HG03097 (cell line): ENCODE measurements around the gene WDR77.

Experiments
- ATAC-seq: cut with Tn5 transposase; IDR thresholded peaks from one replicate; pipeline ENCODE4 v1.9.1; 2021; ENCODE audit not compliant: unreplicated experiment, low FRiP score

WDR77 gene

DNA sequence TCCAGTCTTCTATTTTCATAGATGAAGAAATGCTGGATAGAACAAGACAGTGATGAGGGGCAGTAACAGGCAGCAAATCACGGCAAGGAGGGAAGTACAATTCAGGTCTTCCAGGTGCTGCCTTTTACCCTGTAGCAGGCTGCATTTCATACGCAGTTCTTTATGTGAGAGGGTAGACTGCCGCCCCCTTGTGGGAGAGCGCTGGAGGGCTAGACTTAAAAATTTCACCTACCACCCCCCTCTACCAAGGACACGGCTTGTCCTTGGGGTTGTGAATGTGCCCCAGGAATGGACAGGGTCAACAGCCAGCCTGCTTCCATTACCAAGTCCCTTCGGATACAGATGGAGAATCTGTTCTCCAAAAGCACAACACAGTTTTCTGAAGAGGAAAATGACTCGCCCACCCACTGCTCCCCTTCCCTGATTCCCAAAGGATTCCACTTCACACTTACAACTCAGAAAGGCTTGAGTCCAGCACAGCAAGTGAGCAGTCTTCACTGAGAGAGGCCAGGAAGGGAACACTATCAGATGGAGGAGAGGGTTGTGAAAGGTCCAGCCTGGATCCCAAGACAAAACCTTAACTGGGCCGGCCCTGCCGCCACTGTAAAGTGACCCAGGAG lies 7.4 kb downstream of the WDR77 start:
- ATAC-seq = no peak

DNA sequence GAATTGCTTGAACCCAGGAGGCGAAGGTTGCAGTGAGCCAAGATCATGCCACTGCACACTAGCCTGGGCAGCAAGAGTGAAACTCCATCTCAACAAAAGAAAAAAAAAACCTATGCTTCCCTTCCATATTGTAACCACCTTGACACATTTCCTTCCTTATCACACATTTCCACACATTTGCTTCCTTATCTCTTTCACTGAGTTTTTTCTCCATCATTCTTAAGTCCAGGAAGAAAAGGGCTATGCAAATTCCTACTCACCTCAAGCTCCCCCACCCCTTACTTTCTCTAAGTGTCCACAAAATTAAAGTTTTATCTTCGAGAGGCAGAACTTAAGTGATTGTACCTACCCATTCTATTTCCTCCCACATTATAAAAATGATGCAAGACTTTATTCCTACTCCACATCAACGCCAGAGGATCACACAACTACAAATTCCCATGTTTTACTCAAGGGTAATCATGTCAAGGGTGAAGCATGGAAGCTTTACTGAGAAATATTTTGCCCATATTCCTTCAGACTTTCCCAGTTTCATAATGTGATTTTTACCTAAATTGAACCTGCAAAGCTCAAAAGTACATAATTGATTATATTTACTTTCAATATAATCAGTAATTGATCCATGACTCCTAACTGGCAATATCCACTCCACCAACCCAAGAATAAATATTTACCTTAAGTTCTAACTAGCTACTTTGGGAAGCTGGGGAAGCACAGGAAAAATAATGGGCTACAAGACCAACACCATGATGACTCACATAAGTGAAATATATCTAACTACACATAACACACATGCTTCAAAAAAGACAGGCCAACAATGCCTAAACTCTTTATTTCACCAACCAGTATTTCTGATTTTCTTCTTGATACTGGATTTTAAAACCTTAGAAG lies 9.3 kb downstream of the WDR77 start:
- no peak for ATAC-seq

DNA sequence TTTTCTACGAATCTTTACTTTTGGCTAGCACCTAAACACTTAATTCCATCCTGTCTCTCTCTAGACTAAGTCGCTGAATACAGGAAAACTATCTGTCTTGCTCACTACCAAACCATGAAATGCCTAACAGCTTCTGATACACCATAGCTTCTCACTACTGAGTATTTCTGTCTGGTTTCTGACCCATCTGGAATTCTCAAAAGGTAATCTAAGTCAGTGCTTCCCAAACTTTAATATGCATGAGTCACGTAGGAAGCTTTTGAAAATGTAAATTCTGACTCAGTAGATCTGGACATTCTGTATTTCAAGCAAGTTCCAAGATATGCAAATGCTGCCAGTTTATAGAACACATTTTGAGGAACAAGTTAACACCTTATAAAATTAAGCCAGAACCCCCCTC lies 12.3 kb downstream of the WDR77 start:
- ATAC-seq = no peak

DNA sequence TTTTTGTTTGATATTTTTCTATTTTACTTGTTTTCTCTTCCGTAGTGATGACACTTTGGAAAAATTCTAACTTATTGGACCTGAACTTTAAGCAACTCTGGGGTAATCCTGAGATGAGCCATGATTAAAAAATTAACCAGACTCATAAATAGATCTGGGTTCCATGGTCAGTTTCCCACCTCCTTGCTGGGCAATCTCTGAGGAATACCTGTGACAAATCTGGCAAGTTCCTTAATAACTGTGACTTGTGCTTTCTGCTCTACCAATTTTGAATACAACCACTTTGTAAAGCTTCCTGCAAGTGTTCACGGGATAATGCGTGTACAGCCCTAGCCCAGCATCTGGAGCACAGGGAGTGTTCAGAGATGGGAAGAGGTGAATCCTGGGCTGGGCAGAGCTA lies 24.8 kb downstream of the WDR77 start:
- no peak for ATAC-seq

DNA sequence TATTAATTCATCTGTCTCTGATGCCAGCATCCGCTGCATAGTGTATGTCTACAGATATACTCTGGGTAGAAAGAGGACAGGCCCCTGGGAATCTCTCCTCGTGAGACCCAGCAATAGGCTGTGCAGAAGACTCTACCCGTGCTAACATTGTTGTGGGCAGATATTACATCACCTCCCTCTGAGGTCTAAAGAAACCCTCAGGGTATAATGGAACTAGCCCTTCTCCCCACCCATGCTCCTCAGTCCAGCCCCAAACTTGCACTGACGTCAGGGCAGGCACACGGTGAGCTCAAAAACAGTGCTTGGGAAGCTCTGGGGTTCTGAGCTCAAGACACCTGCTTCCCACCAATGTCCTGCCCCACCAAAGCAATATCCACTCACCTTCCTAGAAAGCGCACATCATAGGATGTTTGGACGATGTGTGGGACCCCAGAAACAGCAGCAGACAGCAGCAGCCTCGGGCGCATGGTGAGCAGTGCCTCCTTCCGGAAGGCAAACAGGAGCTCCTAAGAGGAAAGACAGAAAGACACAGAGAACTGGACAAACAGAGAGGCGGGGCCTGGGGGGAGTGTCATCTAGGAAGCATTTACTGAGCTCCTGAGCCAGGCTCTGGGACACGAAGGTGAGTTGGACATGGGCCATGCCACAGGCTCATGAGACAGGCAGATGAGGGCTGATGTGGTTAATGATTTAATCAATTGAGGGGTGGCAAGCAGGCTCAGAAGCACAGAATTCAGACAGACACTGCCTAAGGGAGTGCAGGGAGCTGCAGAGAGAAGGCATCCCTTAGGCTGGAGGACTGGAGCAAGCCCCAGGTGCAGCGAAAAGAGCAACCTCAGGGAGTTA lies 26.3 kb downstream of the WDR77 start:
- no peak for ATAC-seq

DNA sequence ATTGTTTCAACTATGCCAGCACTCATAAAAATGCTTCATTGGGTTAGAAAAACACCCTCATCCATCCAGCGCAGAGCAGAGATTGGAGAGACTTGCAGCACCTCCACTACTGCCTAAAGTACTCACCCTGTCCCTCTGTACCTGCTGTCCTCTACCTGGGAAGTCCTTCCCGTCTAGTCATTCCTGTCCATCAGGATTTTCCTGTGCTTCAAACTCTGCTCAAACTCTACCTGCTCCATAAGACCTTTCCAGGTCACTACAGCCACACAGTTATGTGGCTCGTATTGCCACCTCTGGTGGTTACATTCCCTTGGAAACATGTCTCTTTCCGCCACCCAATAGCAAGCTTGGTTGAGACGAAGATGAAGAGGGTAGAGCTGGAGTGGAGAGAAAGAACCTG lies 28.7 kb downstream of the WDR77 start:
- no peak for ATAC-seq

DNA sequence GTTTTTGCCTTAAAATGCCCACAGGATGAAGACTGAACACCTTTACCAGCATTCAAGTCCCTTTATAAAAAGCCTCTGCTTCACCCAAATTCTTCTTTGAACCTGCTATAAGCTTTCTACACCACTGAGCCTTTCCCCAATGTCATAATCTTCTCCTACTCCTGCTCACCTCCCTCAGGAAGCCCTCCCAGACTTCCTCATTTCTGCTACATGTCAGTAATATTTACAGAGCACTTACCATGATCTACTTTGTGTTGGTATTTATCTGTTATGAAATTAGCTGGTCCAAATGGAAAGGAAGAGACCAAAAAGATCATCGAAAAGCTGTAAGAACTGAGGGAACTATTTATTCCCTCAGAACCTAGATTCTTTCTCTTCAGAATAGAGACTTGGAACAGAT lies 30.0 kb downstream of the WDR77 start:
- no peak for ATAC-seq

DNA sequence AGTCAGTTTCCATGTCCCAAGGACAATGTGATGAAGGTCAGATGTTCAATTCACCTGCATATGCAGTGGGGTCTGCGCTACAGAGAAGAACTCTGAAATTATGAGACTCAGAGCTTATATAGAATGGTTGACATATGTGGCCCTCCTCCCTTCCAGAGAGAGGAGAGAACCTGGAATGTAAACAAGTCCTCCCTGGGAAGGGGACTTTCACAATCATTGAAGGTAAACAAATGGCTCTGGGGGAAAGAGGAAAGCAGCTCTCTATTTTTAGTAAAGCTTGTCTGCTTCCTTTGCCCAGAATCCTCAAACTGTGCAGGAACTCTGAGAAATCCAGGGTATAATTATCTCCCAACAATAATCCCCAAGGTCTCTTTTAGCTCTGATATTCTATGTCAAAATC lies 31.3 kb downstream of the WDR77 start:
- no peak for ATAC-seq

DNA sequence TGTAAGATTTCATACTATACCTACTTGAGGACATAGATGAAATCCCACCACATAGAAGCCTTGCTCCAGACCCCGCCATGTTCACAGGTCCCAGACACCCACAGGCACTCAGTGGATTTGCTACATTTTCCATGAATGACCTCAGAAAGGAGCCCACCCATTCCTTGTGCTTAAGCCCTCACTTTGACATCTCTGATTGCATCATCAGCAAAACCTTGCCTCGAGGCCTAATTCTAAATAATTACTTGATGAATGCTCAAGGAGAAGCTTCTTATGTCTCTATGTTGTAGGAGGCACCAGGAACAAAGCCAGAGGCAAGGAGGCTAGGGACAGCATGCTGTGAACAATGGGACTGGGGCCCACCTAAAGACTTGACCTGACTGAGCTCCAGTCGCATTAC lies 33.6 kb downstream of the WDR77 start:
- no peak for ATAC-seq

DNA sequence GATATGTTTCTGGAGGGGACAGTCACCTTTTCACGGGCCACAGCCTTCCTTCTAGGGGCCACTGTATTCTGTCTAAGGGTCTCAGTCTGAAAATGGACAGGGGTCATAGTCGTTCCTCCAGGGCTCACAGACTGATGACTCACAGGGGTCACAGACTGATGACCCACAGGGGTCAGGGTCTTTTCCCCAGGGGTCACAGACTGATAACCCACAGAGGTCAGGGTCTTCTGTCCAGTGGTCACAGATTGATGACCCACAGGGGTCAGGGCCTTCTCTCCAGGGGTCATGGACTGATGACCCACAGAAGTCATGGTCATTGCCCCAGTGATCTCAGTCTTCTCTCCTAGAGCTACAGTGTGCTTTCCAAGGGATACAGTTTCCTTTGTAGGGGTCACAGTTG lies 34.3 kb downstream of the WDR77 start:
- ATAC-seq = no peak

DNA sequence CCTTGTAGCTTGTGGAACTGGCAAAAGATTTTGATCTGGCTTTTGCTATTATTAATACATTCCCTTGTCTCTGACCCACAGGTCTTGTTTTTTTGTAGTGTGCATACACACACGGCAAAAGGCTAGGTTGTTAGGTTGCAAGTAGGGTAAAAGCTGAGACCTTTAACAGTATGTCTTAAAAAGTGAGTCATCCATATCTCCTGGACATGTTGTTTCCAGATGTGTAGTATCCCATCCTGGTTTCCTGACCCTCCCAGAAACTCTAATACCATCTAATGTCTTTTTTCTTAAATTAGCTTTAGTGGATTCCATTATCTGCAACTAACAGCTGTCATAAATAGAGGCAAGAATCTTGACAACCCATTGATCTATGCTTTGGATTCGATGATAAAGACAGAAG lies 36.2 kb downstream of the WDR77 start:
- ATAC-seq = no peak

DNA sequence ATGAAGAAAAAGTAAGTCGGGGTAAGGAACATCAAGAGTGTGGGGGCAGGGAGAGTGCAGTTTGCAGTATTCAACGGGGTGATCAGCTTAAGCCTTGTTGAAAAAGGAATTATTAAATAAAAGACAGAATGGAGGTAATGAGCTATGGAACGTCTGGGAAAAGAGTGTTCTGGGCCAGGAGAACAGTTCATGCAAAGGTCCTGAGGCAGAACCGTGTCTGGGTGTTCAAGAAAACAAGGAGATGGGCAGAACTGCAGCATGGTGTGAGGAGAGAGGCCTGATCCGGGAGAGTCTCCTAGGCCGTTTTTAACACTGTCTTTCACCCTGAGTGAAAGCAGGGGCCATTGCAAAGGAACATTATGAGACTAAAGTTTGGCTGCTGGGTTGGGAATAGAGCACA lies 41.8 kb downstream of the WDR77 start:
- ATAC-seq = no peak

DNA sequence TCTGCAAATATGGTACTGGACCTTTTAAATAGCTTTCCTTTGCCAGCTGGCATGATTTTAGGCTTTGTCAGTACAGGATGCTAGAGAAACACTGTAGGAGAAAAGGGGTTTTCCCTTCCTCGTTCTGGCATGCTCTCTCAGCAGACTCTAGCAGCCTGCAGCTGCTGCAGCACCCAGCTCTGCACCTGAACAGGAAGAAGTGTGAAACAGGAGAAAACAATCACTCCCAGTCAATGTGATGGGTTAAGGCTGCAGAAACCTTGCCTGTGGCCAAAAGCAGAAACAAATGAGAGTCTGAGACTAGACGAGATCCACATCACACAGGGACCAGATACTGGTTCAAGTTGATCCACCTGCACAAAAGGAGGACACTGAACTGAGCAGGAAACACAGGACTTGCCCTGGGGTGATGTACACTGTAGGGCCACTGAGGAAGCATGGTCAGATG lies 42.7 kb downstream of the WDR77 start:
- peak; percentile 81 for ATAC-seq

DNA sequence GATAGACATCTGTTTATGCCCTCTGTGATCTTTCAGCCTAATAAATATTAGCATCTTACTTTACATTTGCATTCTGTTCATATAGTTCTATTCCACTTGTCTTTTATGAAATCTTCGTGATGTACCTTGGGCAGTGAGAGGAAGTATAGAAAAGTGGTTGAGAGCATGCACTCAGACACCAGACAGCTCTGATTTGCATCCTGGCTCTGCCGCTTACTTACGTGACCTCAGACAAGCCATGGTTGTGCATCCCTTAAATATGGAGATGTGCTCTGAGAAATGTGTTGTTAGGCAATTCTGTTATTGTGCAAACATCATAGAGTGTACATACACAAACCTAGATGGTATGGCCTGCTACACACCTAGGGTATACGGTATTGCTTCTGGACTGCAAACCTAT lies 44.5 kb downstream of the WDR77 start:
- no peak for ATAC-seq

DNA sequence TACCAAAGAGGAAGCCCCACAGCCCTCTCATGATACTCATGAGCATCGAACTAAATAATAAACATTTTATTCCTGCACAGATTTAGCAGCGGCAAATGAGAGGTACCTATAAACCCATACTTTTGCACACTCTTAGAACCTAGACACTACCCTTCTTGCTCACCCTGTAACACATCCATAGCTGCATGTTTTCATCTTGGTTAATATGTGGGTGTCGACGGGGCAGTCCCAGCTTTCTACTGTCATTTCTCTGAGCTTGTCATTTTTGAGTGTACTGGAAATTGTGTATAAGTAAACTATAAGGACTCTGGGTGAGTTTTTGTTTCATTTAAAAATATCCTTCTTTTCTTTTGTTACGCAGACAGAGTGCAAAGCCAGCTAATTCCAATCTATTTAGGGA lies 47.0 kb downstream of the WDR77 start:
- no peak for ATAC-seq

DNA sequence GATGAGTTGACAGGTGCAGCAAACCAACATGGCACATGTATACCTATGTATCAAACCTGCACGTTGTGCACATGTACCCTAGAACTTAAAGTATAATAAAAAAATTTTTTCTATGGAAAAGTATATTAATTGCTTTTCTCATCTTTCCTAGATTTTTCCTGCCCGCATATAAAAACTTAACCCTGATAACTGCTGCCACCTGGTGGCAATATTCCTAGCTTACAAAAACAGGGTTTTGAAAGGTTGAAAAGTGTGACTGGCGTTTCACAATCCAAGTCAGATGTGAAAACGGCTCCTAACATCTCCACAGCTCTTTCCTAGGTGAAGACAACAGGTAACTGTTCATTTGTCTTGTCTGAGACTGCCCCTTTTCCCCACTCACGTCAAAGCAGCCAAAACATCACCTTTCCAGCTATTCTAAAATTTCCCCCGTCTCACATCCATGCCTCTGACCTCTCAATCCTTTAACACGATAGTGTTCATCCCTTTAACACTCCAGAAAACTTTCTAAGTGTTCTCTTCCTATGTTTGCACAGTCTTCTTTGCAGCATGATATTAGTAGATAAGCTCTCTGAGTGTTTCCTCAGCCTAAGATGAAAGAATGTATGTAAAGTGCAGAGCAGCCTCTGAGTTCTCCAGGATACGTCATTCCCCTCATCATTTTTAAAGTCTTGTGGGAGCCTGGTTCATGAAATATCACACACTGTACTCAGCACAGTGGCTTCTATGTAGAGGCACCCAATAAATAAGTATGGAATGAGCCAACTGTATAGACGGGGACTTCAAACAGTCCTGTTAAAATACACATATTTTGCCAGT lies 49.1 kb downstream of the WDR77 start:
- ATAC-seq = no peak

DNA sequence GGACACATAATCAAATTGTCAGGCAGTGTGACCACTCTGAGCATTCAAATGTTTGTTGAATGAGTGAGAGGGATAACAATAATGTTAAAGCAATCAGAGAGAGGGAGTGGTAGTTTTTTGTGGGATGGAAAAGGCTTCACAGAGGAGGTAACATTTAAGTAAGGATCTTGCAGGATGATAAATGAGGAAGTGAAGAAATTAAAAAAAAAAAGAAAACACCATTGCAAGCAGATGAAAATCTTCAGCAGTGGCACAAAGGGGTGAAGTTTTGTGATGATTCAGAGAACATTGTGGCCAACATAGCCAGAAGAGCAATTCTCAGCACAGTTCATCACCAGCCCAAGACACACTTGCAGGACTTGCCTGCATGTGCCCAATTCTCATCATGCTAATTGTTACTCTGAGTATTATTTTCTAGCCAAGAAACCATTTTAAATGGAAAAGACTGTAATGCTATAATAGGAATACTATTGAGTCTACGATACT lies 56.6 kb downstream of the WDR77 start:
- ATAC-seq = no peak

DNA sequence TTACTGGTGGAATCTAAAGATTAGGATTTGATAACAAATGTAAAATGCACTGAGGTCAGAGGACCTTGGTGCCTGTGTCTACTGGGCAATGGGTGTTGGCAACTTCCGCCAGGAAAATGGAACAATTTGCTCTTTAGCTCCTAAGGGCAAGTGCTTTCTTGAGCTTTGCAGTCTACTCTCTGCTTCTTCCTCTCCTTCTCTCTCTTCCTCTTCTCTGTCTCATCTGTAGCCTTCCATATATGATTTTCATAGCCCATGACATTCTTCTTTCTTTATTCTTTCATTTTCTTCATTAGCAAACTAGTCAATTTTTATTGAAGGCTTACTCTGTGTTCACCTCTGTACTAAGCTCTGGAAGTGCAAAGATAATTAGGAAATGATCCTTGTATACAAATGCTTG lies 57.0 kb downstream of the WDR77 start:
- no peak for ATAC-seq
